DMS153 treated with DMSO at 0.1 percent for 48 hours (cell line): ENCODE data around the gene EXOC5.

Experiments used
- DNase-seq: peaks from one replicate; lab custom pipeline; 2025; ENCODE audit not compliant: unreplicated experiment; lab: John Stamatoyannopoulos, UW

EXOC5 gene

DNA sequence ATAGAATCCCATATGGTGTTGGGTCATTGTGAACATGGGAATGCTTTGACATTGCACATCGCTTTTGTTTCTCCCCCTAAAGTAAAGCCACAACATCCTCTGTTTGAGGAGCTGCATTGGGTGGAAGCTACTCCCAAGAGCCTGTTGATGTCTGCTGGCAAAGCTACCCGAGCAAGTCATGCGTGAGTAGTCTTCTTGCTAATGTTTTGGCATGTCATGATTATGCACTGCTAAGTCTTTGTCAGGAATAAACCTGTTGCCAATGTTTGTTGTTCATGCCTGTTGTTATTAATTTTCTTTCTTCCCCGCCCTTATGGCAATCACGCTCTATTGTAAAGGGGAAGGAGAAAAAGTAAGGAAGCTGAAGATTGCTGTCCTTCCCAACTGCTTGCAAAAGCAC lies 97.3 kb downstream of the EXOC5 start:
- DNase-seq = no peak

DNA sequence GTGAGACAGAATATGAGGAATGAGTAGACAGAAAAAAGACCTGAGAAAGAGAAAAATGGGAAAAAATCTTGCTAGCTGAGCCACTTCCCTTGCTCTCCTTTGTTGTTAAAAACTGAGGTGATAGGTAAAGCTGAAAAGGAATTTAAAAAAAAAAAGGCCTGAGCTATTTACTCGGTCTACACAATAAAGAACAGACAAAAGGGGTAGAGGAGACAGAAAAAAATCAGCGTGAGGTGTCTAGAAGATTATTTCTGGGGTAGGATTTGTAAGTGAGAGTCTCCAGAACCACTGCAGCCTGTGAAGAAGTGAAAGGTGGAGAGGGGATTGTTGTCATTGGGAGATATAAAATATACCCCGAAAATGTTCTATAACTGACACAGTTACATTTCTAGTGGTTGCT lies 98.8 kb downstream of the EXOC5 start:
- no peak for DNase-seq

DNA sequence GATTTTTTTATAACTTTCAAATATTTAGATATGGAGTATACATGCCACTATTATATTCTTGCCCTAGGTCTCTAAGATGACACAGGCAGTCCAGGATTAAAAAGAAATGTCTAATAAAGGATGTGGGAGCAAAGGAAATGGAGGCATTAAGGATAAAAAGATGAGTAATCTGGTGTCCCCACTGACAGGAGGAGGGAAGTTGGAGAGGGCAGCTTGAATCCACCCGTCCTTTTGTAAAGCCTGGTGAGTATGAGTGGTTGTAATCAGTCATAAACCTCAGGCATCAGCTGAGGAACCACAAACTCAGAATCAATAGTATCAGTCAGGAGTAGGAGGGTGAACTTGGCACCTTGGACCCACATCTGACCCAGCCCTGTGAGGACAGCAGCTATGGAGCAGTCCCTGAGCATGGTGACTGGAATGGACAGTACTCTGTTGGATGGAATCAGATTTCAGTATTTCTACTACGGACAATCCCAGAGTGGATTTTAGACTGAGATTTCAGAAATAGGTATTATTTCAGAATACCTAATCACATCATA lies 100.5 kb downstream of the EXOC5 start:
- no peak for DNase-seq

DNA sequence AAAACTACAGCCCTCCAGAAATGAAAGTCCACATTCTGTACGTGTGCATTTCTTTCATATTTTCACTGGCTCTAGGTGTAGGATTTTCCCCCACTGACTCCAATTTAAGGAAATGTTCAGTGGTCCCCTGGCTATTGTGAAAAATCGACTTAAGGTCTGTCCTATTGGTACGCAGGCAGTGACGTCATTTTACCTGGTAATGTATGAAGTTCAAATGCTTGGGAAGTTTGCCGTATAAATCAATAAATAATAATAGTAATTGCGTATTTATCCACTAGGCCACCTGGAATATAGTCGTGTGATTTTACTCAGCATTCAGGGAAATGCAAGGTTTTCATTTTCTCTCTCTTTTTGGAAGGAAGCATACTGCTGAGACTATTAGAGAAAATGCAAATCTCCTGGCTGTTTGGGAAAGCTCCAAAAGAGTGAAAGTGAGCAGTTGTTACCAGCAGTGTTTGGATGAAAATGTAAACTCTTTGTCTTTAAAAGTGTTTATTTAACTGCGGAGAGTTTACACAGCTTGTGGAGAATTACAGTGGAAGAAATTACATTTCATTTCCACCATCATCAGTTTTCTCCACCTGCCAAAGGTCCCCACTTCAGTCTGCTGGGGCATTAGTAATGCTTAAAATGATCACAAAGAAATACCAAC lies 107.0 kb downstream of the EXOC5 start:
- DNase-seq = no peak

DNA sequence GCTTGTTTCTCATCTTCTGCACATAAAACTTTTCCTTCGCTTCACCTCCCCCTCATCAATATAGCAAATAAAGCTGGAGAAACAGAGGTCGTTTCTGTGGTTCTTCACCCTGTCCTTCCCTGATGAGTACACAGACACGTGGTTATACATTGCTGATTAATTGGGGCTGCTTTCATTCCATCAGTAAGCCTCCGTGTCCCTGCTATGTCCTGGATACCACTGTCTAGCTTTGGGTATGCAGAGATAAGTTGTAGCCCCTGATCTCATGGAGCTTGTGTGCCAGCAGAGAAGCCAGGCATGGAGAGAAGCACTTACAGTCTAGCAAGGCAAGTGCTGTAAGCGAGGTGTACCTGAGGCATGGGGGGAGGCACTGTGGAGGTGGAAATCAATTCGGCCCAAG lies 108.4 kb downstream of the EXOC5 start:
- DNase-seq = no peak

DNA sequence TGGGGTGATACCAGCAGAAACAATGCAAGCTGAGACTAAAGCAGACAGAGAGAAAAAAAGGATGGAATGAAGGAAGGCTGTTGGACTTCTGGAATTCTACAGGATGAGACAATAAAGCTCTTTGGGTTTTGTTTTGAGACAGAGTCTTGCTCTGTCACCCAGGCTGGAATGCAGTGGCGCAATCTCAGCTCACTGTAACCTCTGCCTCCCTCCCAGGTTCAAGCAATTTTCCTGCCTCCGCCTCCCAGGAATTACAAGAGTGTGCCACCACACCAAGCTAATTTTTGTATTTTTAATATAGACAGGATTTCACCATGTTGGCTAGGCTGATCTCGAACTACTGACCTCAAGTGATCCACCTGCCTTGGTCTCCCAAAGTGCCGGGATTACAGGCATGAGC lies 115.4 kb downstream of the EXOC5 start:
- no peak for DNase-seq
